NB4 (cell line): ENCODE data around the gene B4GALT6.

ENCODE experiments used
- DNase-seq: peaks from one replicate; pipeline ENCODE4 v3.0.0; 2010; ENCODE audit warnings: low read depth
- H3K4me3 ChIP-seq: one replicate; pipeline ENCODE4 v1.5.1; 2011; ENCODE audit warnings: mild to moderate bottlenecking, low read depth, low read length, moderate library complexity
- CTCF ChIP-seq: IDR thresholded peaks from one replicate; pipeline ENCODE4 v1.5.1; 2012; ENCODE audit warnings: low read depth, low read length
- MAX ChIP-seq: IDR thresholded peaks from 2 replicates; pipeline ENCODE4 v1.6.1; 2011; ENCODE audit warnings: low read depth, low read length
- MYC ChIP-seq: IDR thresholded peaks from 2 replicates; pipeline ENCODE4 v1.6.1; 2011; ENCODE audit warnings: low read depth, low read length
- POLR2A ChIP-seq: IDR thresholded peaks from 2 replicates; pipeline ENCODE4 v1.6.1; 2011; ENCODE audit warnings: mild to moderate bottlenecking; ENCODE audit not compliant: insufficient read length; ENCODE audit errors: extremely low read depth

B4GALT6 gene

GRCh38 chr18:31711365-31712172 is 27.2 kb upstream of the B4GALT6 start:
- TF ChIP-seq CTCF, result no peak
- TF ChIP-seq MYC, result no peak
- TF ChIP-seq POLR2A, result no peak
- TF ChIP-seq MAX, result no peak
- peak; percentile 14 for DNase-seq
- H3K4me3 ChIP-seq, result no peak overlapping the region

GRCh38 chr18:31710826-31711225 is 26.4 kb upstream of the B4GALT6 start:
- peak; percentile 27 for DNase-seq
- no peak for TF ChIP-seq MAX
- TF ChIP-seq POLR2A, result no peak
- TF ChIP-seq CTCF, result no peak
- H3K4me3 ChIP-seq, result no peak overlapping the region

- no peak overlapping the region for H3K4me3 ChIP-seq
- TF ChIP-seq CTCF (no peak), MAX (no peak), MYC (no peak), POLR2A (no peak)
- no peak for DNase-seq
Measured at GRCh38 chr18:31707815-31708214, 23.4 kb upstream of the B4GALT6 start.

- no peak for TF ChIP-seq POLR2A
- no peak for TF ChIP-seq MAX
- no peak for TF ChIP-seq MYC
- no peak for TF ChIP-seq CTCF
- DNase-seq, result no peak
- H3K4me3 ChIP-seq, result no peak overlapping the region
Measured at GRCh38 chr18:31702449-31702848, 18.1 kb upstream of the B4GALT6 start.

- DNase-seq, result no peak
- H3K4me3 ChIP-seq, result no peak overlapping the region
- no peak for TF ChIP-seq POLR2A
- no peak for TF ChIP-seq MAX
- no peak for TF ChIP-seq MYC
- TF ChIP-seq CTCF, result no peak
Measured at GRCh38 chr18:31701744-31702143, 17.4 kb upstream of the B4GALT6 start.
